K562 (cell line): ENCODE measurements around the gene IQCN.

Experiments
- EZH2 ChIP-seq: IDR thresholded peaks from 2 replicates; pipeline ENCODE4 v1.6.1; 2012; ENCODE audit warnings: low read depth, mild to moderate bottlenecking, inconsistent platforms, low read length, borderline replicate concordance
- IRF2 ChIP-seq: sonication (generic); formaldehyde crosslinking; IDR thresholded peaks from 2 replicates; pipeline ENCODE4 v1.8.1; 2022; ENCODE audit warnings: mild to moderate bottlenecking, missing genetic modification reagents
- MIER1 ChIP-seq: fragments of 450-650 bp; IDR thresholded peaks from 2 replicates; pipeline ENCODE4 v1.6.1; 2016; ENCODE audit warnings: antibody characterized with exemption, mild to moderate bottlenecking, low read depth
- TOE1 ChIP-seq, 2 experiments: fragments of 450-650 bp in 1 of 2; sonication (generic) in 1 of 2; formaldehyde crosslinking in 1 of 2; IDR thresholded peaks; 2 replicates each; pipeline versions ENCODE4 v1.7.1 to v1.8.0; 2016 to 2022; ENCODE audit warnings: borderline replicate concordance in 2 of 2, mild to moderate bottlenecking in 2 of 2, antibody characterized with exemption in 1 of 2, inconsistent platforms in 1 of 2, low read depth in 1 of 2, missing genetic modification reagents in 1 of 2, moderate library complexity in 1 of 2
- ZNF165 ChIP-seq: fragments of 250-450 bp; sonication (Bioruptor Pico); IDR thresholded peaks from 2 replicates; pipeline ENCODE4 v1.4.0; 2020; ENCODE audit warnings: borderline replicate concordance
- ZNF184 ChIP-seq: sonication (generic); formaldehyde crosslinking; IDR thresholded peaks from 2 replicates; pipeline ENCODE4 v1.5.0; 2020; ENCODE audit warnings: missing genetic modification reagents
- TF ChIP-seq, protein P1 (sequence below), 3 experiments: IDR thresholded peaks in 2 of 3; conservative IDR thresholded peaks in 1 of 3; 2 replicates each; pipeline ENCODE4 v1.5.1; 2011 to 2012; ENCODE audit warnings: low read length in 3 of 3, mild to moderate bottlenecking in 3 of 3, control low read depth in 2 of 3, improper control_type of control experiment in 1 of 3, inconsistent platforms in 1 of 3, low read depth in 1 of 3, mixed read lengths in 1 of 3, moderate library complexity in 1 of 3; ENCODE audit not compliant: insufficient read depth in 2 of 3
- TF ChIP-seq, protein P2 (sequence below): fragments of 250-450 bp; sonication (Bioruptor Pico); IDR thresholded peaks from 2 replicates; pipeline ENCODE4 v1.4.0; 2020; ENCODE audit warnings: mild to moderate bottlenecking, moderate library complexity
- TF ChIP-seq, protein P3 (sequence below): IDR thresholded peaks from 2 replicates; pipeline ENCODE4 v1.6.1; 2014; ENCODE audit warnings: antibody characterized with exemption
- TF ChIP-seq, protein P4 (sequence below): sonication (generic); formaldehyde crosslinking; IDR thresholded peaks from 2 replicates; pipeline ENCODE4 v1.8.0; 2022; ENCODE audit warnings: missing genetic modification reagents, mild to moderate bottlenecking, borderline replicate concordance
- TF ChIP-seq, protein P5 (sequence below): sonication (generic); formaldehyde crosslinking; IDR thresholded peaks from 2 replicates; pipeline ENCODE4 v1.8.0; 2022; ENCODE audit warnings: mild to moderate bottlenecking, missing genetic modification reagents, borderline replicate concordance

DNA sequence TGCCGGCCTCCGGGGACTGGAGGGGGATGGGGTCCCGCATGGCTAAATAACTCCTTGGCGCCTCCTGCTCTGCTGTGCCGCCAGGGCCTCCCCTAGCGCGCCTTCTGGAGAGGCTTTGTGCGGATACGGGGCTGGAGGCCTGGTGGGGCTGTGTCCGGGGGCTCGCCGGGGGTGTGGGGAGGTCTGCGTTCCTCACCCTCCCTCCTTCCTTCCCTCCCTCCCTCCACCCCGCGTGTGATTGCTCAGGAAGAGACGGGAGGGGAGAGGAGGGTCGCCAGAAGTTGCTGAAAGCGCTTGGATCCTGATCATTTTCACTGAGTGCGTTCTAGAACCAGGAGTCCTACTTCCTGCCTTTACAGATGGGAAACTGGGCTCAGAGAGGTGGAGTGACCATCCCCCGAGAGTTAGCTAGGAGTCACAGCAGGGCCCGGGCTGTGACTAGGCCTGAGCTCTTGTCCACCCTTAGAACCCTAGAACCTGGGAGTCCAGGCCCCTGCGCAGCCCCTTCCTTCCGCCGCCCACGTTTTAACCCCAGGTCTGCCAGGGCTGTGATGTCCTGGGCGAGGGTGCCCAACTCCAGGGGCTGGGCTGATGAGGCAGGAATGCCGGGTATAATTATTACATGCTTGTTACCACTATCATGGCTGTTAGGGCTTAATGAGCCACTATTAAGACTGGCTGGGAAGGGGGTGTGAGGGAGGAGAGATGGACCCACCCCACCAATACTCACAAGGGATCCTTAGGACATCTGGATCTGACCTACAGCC is 8.0 kb upstream of the IQCN start:
- TF ChIP-seq, protein P1, sequence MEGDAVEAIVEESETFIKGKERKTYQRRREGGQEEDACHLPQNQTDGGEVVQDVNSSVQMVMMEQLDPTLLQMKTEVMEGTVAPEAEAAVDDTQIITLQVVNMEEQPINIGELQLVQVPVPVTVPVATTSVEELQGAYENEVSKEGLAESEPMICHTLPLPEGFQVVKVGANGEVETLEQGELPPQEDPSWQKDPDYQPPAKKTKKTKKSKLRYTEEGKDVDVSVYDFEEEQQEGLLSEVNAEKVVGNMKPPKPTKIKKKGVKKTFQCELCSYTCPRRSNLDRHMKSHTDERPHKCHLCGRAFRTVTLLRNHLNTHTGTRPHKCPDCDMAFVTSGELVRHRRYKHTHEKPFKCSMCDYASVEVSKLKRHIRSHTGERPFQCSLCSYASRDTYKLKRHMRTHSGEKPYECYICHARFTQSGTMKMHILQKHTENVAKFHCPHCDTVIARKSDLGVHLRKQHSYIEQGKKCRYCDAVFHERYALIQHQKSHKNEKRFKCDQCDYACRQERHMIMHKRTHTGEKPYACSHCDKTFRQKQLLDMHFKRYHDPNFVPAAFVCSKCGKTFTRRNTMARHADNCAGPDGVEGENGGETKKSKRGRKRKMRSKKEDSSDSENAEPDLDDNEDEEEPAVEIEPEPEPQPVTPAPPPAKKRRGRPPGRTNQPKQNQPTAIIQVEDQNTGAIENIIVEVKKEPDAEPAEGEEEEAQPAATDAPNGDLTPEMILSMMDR (IDR thresholded peaks at IDR 0.05 in 2 of 3, conservative IDR thresholded peaks at IDR 0.05 in 1 of 3; ENCODE audit: insufficient read depth in 2 of 3, low read depth in 1 of 3, low read length in 3 of 3), result peak in 1 of 3 experiments; percentile 11; a peak in 1 of 6 replicates
- TF ChIP-seq TOE1 (IDR thresholded peaks at IDR 0.05; ENCODE audit: borderline replicate concordance) (0 out of 2 replicates have a peak, but pooled peaks have one; percentile 18), TOE1 (CRISPR knock-in tag; IDR thresholded peaks at IDR 0.05; ENCODE audit: borderline replicate concordance, low read depth) (no peak), EZH2 (no peak), ZNF184 (CRISPR knock-in tag) (no peak), ZNF165 (CRISPR knock-in tag) (no peak), IRF2 (CRISPR knock-in tag) (no peak), MIER1 (no peak)
- TF ChIP-seq, protein P2, sequence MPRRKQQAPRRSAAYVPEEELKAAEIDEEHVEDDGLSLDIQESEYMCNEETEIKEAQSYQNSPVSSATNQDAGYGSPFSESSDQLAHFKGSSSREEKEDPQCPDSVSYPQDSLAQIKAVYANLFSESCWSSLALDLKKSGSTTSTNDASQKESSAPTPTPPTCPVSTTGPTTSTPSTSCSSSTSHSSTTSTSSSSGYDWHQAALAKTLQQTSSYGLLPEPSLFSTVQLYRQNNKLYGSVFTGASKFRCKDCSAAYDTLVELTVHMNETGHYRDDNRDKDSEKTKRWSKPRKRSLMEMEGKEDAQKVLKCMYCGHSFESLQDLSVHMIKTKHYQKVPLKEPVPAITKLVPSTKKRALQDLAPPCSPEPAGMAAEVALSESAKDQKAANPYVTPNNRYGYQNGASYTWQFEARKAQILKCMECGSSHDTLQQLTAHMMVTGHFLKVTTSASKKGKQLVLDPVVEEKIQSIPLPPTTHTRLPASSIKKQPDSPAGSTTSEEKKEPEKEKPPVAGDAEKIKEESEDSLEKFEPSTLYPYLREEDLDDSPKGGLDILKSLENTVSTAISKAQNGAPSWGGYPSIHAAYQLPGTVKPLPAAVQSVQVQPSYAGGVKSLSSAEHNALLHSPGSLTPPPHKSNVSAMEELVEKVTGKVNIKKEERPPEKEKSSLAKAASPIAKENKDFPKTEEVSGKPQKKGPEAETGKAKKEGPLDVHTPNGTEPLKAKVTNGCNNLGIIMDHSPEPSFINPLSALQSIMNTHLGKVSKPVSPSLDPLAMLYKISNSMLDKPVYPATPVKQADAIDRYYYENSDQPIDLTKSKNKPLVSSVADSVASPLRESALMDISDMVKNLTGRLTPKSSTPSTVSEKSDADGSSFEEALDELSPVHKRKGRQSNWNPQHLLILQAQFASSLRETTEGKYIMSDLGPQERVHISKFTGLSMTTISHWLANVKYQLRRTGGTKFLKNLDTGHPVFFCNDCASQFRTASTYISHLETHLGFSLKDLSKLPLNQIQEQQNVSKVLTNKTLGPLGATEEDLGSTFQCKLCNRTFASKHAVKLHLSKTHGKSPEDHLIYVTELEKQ (CRISPR knock-in tag), result no peak
- TF ChIP-seq, protein P3, sequence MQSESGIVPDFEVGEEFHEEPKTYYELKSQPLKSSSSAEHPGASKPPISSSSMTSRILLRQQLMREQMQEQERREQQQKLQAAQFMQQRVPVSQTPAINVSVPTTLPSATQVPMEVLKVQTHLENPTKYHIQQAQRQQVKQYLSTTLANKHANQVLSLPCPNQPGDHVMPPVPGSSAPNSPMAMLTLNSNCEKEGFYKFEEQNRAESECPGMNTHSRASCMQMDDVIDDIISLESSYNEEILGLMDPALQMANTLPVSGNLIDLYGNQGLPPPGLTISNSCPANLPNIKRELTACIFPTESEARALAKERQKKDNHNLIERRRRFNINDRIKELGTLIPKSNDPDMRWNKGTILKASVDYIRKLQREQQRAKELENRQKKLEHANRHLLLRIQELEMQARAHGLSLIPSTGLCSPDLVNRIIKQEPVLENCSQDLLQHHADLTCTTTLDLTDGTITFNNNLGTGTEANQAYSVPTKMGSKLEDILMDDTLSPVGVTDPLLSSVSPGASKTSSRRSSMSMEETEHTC, result no peak
- TF ChIP-seq, protein P4, sequence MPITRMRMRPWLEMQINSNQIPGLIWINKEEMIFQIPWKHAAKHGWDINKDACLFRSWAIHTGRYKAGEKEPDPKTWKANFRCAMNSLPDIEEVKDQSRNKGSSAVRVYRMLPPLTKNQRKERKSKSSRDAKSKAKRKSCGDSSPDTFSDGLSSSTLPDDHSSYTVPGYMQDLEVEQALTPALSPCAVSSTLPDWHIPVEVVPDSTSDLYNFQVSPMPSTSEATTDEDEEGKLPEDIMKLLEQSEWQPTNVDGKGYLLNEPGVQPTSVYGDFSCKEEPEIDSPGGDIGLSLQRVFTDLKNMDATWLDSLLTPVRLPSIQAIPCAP (CRISPR knock-in tag), result no peak
- TF ChIP-seq, protein P5, sequence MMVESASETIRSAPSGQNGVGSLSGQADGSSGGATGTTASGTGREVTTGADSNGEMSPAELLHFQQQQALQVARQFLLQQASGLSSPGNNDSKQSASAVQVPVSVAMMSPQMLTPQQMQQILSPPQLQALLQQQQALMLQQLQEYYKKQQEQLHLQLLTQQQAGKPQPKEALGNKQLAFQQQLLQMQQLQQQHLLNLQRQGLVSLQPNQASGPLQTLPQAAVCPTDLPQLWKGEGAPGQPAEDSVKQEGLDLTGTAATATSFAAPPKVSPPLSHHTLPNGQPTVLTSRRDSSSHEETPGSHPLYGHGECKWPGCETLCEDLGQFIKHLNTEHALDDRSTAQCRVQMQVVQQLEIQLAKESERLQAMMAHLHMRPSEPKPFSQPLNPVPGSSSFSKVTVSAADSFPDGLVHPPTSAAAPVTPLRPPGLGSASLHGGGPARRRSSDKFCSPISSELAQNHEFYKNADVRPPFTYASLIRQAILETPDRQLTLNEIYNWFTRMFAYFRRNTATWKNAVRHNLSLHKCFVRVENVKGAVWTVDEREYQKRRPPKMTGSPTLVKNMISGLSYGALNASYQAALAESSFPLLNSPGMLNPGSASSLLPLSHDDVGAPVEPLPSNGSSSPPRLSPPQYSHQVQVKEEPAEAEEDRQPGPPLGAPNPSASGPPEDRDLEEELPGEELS (CRISPR knock-in tag), result no peak
